ENCODE results near the gene TSPEAR. TPM values are rescaled to one million over a fixed set of nuclear protein-coding genes. Genes with fewer than 3 reads are reported as not detected.

The TSPEAR gene
- total RNA-seq, 1 experiment from 2014 or later = 2.1 TPM

DNA sequence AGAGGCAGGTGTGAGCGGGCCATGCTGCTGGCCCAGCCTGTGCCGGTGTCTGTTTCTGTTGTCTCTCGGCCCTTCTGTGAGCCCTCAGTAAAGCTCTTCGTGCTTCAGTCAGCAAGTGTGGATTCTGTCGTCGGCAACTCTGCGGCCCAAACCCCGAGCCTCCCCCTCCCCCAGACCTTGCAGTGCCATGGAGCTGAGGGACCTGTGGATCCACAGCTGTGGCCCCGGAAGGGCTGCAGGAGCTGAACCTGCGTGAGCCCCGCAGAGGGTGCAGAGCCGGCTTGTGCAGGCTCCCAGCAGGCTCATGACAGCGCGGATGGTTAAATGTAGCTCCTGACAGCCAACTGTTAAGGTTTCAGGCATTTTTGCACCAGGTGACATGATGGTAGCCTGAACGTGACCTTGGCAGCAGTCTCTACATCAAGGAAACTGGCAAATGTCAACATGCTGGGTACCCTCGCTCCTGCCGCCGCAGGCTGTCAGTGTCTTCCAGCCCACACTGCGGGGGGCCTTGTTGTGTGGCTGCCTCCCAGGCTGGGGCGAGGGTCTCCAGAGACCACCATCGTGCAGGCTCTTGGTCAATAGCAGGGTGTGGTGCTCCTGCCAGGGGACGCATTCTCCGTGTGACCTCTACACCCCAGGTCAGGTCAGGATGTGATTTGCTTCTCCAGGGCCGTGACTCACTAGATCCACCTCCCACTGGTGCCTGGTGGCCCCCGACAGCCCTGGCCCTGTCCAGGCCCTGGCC, 249.1 kb downstream of the TSPEAR start:
- H3K4me3 Mint-ChIP-seq = no peak overlapping the region
- no peak for DNase-seq (ENCODE audit: low spot score)
- 0 out of 2 replicates have a peak, but pooled peaks cover 4% of the 10 kb centered on the region for H3K4me1 Mint-ChIP-seq
- H3K27ac Mint-ChIP-seq = no peak overlapping the region
- no peak for TF ChIP-seq ZNF423 (CRISPR knock-in tag; IDR thresholded peaks at IDR 0.05)
- no peaks in the 10 kb centered on the region for H3K27me3 Mint-ChIP-seq (ENCODE audit: low read depth)
- H3K36me3 Mint-ChIP-seq = no peaks in the 10 kb centered on the region
- ATAC-seq = no peak
- no peaks in the 10 kb centered on the region for H3K9me3 Mint-ChIP-seq
- ChIA-PET POLR2A (no interaction called here), CTCF (interaction anchor here (1.0 to 1.9 kb wide), 7 partner anchors 18 to 111 kb away, joined by 3 to 6 read pairs (median 4); no protein-coding TSS in a partner anchor)

DNA sequence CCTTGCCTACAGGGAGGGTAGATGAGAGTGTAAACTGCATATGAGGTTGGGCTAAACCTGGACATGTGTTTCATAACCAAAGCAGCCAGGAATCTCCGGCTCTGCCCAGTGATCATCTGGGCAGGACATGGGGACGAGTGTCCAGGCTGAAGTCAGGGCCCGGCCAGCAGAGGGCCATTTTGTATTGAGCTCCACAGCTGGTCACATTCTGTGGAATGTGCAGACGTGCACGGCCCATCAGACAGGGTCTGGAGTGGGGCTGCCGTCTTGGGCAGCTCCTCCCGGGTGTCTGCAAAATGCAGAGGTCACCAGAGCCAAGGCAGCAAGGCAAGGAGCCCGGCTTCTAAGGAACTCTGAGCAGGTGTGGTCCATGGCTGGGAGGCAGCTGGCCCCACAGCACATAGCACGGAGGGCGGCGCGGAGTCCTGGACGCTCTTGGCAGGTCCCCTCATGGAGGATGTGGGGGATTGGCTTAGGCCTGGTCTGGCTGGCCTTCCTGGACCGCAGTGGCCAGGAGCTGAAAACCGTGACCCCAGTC, 249.8 kb downstream of the TSPEAR start:
- DNase-seq (ENCODE audit: low spot score) (no peak), ATAC-seq (no peak)
- Mint-ChIP-seq H3K4me3 (no peak overlapping the region), H3K36me3 (no peaks in the 10 kb centered on the region), H3K27ac (no peak overlapping the region), H3K4me1 (0 out of 2 replicates have a peak, but pooled peaks cover 4% of the 10 kb centered on the region), H3K27me3 (ENCODE audit: low read depth) (no peaks in the 10 kb centered on the region), H3K9me3 (no peaks in the 10 kb centered on the region)
- ChIA-PET CTCF (interaction anchor here (1.0 to 1.9 kb wide), 8 partner anchors 17 to 158 kb away, joined by 3 to 6 read pairs (median 4); no protein-coding TSS in a partner anchor), POLR2A (no interaction called here)
- TF ChIP-seq ETV6 (CRISPR knock-in tag; IDR thresholded peaks at IDR 0.05) = no peak
- TF ChIP-seq RORB (CRISPR knock-in tag; IDR thresholded peaks at IDR 0.05) = no peak

DNA sequence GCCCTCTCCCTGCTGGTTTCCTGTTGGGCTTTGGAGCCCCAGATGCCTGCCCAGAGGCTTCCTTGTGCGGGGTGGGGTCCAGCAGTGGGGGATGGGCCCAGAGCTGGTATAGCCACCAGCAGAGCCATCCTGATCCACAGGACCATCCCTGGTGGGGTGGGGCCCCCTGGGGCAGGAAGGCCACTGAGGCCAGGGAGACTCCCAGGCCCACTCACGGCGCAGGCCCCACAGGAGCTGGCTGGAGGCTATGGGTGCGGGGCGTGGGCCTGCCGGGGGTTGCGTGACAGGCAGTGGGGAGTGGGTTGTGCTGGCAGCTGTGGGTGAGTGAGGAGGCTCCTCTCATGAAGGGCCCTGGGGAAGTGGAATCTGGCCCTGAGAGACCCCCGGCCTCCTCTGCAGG, 250.4 kb downstream of the TSPEAR start:
- ATAC-seq = no peak
- Mint-ChIP-seq H3K27ac (no peak overlapping the region), H3K27me3 (ENCODE audit: low read depth) (no peaks in the 10 kb centered on the region), H3K9me3 (no peaks in the 10 kb centered on the region), H3K4me1 (0 out of 2 replicates have a peak, but pooled peaks cover 4% of the 10 kb centered on the region), H3K4me3 (no peak overlapping the region), H3K36me3 (no peaks in the 10 kb centered on the region)
- no peak for DNase-seq (ENCODE audit: low spot score)
- no peak for TF ChIP-seq NR1H2 (CRISPR knock-in tag; IDR thresholded peaks at IDR 0.05)
- TF ChIP-seq, protein P1, sequence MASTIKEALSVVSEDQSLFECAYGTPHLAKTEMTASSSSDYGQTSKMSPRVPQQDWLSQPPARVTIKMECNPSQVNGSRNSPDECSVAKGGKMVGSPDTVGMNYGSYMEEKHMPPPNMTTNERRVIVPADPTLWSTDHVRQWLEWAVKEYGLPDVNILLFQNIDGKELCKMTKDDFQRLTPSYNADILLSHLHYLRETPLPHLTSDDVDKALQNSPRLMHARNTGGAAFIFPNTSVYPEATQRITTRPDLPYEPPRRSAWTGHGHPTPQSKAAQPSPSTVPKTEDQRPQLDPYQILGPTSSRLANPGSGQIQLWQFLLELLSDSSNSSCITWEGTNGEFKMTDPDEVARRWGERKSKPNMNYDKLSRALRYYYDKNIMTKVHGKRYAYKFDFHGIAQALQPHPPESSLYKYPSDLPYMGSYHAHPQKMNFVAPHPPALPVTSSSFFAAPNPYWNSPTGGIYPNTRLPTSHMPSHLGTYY (CRISPR knock-in tag; IDR thresholded peaks at IDR 0.05) = no peak
- no peak for TF ChIP-seq ZNF396 (CRISPR knock-in tag; IDR thresholded peaks at IDR 0.05; ENCODE audit: borderline replicate concordance)
- TF ChIP-seq, protein P2, sequence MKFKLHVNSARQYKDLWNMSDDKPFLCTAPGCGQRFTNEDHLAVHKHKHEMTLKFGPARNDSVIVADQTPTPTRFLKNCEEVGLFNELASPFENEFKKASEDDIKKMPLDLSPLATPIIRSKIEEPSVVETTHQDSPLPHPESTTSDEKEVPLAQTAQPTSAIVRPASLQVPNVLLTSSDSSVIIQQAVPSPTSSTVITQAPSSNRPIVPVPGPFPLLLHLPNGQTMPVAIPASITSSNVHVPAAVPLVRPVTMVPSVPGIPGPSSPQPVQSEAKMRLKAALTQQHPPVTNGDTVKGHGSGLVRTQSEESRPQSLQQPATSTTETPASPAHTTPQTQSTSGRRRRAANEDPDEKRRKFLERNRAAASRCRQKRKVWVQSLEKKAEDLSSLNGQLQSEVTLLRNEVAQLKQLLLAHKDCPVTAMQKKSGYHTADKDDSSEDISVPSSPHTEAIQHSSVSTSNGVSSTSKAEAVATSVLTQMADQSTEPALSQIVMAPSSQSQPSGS (CRISPR knock-in tag; IDR thresholded peaks at IDR 0.05; ENCODE audit: borderline replicate concordance, low read depth) = no peak
- no peak for TF ChIP-seq CREB1 (CRISPR knock-in tag; IDR thresholded peaks at IDR 0.05)
- no peak for TF ChIP-seq ESRRA (CRISPR knock-in tag; IDR thresholded peaks at IDR 0.05; ENCODE audit: borderline replicate concordance)
- TF ChIP-seq, protein P3, sequence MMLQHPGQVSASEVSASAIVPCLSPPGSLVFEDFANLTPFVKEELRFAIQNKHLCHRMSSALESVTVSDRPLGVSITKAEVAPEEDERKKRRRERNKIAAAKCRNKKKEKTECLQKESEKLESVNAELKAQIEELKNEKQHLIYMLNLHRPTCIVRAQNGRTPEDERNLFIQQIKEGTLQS (CRISPR knock-in tag; conservative IDR thresholded peaks at IDR 0.05) = no peak
- ChIA-PET CTCF (interaction anchor here (1.1 to 1.9 kb wide), 6 partner anchors 17 to 157 kb away, joined by 3 to 6 read pairs (median 4); no protein-coding TSS in a partner anchor), POLR2A (no interaction called here)

DNA sequence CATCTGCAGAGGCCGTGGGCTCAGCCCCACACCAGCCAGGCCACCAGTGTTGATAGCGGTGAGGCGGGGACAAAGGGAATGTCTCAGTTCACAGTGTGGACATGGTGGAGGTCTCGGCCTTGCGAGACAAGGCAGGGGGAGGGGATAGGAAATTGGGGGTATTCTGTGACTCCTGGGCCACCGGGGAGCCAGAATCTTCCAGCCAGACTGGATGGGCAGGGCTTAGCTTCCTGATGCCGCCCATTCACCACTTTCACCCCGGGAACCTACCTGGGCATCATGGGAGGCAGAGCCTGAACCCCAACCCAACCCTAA, 251.0 kb downstream of the TSPEAR start:
- ChIA-PET CTCF (interaction anchor here (1.8 kb wide), 1 partner anchor 91 kb away, joined by 4 read pairs; no protein-coding TSS in a partner anchor), POLR2A (no interaction called here)
- no peaks in the 10 kb centered on the region for H3K36me3 Mint-ChIP-seq
- H3K4me1 Mint-ChIP-seq = 0 out of 2 replicates have a peak, but pooled peaks cover 4% of the 10 kb centered on the region
- no peaks in the 10 kb centered on the region for H3K27me3 Mint-ChIP-seq (ENCODE audit: low read depth)
- H3K9me3 Mint-ChIP-seq = no peaks in the 10 kb centered on the region
- DNase-seq (ENCODE audit: low spot score) = no peak
- ATAC-seq = no peak
- H3K27ac Mint-ChIP-seq = no peak overlapping the region
- TF ChIP-seq ELF4 (CRISPR knock-in tag; IDR thresholded peaks at IDR 0.05; ENCODE audit: low read depth) (no peak), SMAD3 (CRISPR knock-in tag; IDR thresholded peaks at IDR 0.05; ENCODE audit: borderline replicate concordance) (no peak), CBFB (CRISPR knock-in tag; IDR thresholded peaks at IDR 0.05; ENCODE audit: low read depth) (no peak), KAT7 (CRISPR knock-in tag; IDR thresholded peaks at IDR 0.05; ENCODE audit: borderline replicate concordance) (no peak)
- TF ChIP-seq, protein P4, sequence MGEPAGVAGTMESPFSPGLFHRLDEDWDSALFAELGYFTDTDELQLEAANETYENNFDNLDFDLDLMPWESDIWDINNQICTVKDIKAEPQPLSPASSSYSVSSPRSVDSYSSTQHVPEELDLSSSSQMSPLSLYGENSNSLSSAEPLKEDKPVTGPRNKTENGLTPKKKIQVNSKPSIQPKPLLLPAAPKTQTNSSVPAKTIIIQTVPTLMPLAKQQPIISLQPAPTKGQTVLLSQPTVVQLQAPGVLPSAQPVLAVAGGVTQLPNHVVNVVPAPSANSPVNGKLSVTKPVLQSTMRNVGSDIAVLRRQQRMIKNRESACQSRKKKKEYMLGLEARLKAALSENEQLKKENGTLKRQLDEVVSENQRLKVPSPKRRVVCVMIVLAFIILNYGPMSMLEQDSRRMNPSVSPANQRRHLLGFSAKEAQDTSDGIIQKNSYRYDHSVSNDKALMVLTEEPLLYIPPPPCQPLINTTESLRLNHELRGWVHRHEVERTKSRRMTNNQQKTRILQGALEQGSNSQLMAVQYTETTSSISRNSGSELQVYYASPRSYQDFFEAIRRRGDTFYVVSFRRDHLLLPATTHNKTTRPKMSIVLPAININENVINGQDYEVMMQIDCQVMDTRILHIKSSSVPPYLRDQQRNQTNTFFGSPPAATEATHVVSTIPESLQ (CRISPR knock-in tag; IDR thresholded peaks at IDR 0.05) = no peak
- TF ChIP-seq, protein P5, sequence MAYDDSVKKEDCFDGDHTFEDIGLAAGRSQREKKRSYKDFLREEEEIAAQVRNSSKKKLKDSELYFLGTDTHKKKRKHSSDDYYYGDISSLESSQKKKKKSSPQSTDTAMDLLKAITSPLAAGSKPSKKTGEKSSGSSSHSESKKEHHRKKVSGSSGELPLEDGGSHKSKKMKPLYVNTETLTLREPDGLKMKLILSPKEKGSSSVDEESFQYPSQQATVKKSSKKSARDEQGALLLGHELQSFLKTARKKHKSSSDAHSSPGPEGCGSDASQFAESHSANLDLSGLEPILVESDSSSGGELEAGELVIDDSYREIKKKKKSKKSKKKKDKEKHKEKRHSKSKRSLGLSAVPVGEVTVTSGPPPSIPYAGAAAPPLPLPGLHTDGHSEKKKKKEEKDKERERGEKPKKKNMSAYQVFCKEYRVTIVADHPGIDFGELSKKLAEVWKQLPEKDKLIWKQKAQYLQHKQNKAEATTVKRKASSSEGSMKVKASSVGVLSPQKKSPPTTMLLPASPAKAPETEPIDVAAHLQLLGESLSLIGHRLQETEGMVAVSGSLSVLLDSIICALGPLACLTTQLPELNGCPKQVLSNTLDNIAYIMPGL (CRISPR knock-in tag; IDR thresholded peaks at IDR 0.05) = no peak
- TF ChIP-seq, protein P6, sequence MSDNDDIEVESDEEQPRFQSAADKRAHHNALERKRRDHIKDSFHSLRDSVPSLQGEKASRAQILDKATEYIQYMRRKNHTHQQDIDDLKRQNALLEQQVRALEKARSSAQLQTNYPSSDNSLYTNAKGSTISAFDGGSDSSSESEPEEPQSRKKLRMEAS (CRISPR knock-in tag; IDR thresholded peaks at IDR 0.05) = no peak
- no peak overlapping the region for H3K4me3 Mint-ChIP-seq
